Heart left ventricle (tissue), 16 donors: ENCODE results near the gene WBP1. TPM values are rescaled to one million over a fixed set of nuclear protein-coding genes. Genes with fewer than 3 reads are reported as not detected.
A peak's percentile ranks its signal among the peaks of the same experiment; 100 is the strongest.

Source experiments
- ATAC-seq, 4 donors: fragments of 200-7000 bp; cut with Tn5 transposase; one replicate each; pipeline ENCODE4 v1.9.1; 2020 to 2022; ENCODE audit warnings: moderate library complexity in 4 of 4, mild to moderate bottlenecking in 3 of 4, moderate number of reproducible peaks in 1 of 4
- DNase-seq, 5 donors: peaks; one replicate each; pipeline ENCODE4 v3.0.0-alpha.2; 2020
- H3K27ac ChIP-seq, 12 donors: fragments of 200-600 bp; sonication (generic) in 4 of 12; one replicate each; pipeline versions ENCODE4 v1.5.0 to v1.8.0; 2016 to 2022; ENCODE audit warnings: mild to moderate bottlenecking in 2 of 12
- H3K27me3 ChIP-seq, 9 donors: fragments of 200-600 bp; sonication (generic) in 2 of 9; one replicate each; pipeline versions ENCODE4 v1.5.1 to v1.8.0; 2016 to 2022; ENCODE audit warnings: mild to moderate bottlenecking in 3 of 9
- H3K36me3 ChIP-seq, 9 donors: fragments of 200-600 bp; sonication (generic) in 2 of 9; one replicate each; pipeline versions ENCODE4 v1.5.0 to v1.8.0; 2018 to 2022; ENCODE audit warnings: mild to moderate bottlenecking in 2 of 9
- H3K4me1 ChIP-seq, 12 donors: fragments of 200-600 bp; sonication (generic) in 4 of 12; one replicate each; pipeline versions ENCODE4 v1.5.0 to v1.8.0; 2016 to 2022; ENCODE audit warnings: mild to moderate bottlenecking in 3 of 12
- H3K4me3 ChIP-seq, 12 donors: fragments of 200-600 bp; sonication (generic) in 4 of 12; one replicate each; pipeline versions ENCODE4 v1.5.0 to v1.8.0; 2017 to 2022; ENCODE audit warnings: mild to moderate bottlenecking in 9 of 12, moderate library complexity in 4 of 12
- H3K9me3 ChIP-seq, 12 donors: fragments of 200-600 bp; sonication (generic) in 4 of 12; one replicate each; pipeline versions ENCODE4 v1.5.0 to v1.8.0; 2016 to 2022; ENCODE audit warnings: mild to moderate bottlenecking in 1 of 12
- POLR2A ChIP-seq, 2 donors: fragments of 450-650 bp; IDR thresholded peaks; one replicate each; pipeline ENCODE4 v1.6.1; 2017; ENCODE audit warnings: antibody characterized with exemption in 2 of 2, mild to moderate bottlenecking in 2 of 2, moderate library complexity in 2 of 2
- WGBS, 4 donors: extraction: QIAGEN DNeasy Blood & Tissue Kit in 2 of 4; methylation state at CpG; one replicate each; pipeline versions ENCODE4 v1.1.5 to v1.1.7; 2013 to 2018; 5-methylcytosine and 5-hydroxymethylcytosine counted together
- intact Hi-C, 10 donors: fragments of 100-400 bp; cut with DNase I; formaldehyde crosslinking; loops; one replicate each; pipeline versions ENCODE4 v1.11.1 to v1.14.2; 2022
- polyA plus RNA-seq, 2 donors: library from polyadenylated mRNA; stranded (reverse); fragments of 200-250 nt; gene quantifications; one replicate each; pipeline ENCODE4 v1.2.3, GENCODE V29; 2013
- total RNA-seq, 9 donors: library from RNA; depleted of rRNA in 2 of 9; stranded (reverse); fragments of >200 nt in 2 of 9; fragmentation: NEBNext Ultra II Directional in 3 of 9; extraction: Animal tissue kit (Norgen Biotek cat#: 25700) in 3 of 9; gene quantifications; one replicate each; pipeline versions ENCODE4 v1.1.0 to v1.2.4, GENCODE V29; 2016 to 2023
- TF ChIP-seq, protein P1 (sequence below), 12 donors: fragments of 200-600 bp; sonication (generic) in 4 of 12; IDR thresholded peaks; one replicate each; pipeline versions ENCODE4 v1.5.0 to v1.8.0; 2018 to 2022; ENCODE audit warnings: antibody characterized with exemption in 12 of 12, mild to moderate bottlenecking in 5 of 12
- donor health status: ischemic (EF 13 %, LVEDD 7.1; RV severe dilation, severe dysfunction).
- donor health status: healthy with polysubstance abuse.
- donor health status: DM: no; HTN: yes; CAD: no.
- donor health status: DM: no; HTN: no; CAD: no.
- donor health status: ischemic (EF 25% LVEDD 6.9; RV normal size, moderate dysfunction).
- donor health status: ischemic (EF 25% LVEDD 5.7; RV mildly dilated, moderate dysfunction).
- donor health status: healthy.
- donor health status: DM: yes; HTN: yes; CAD: no.
- donor health status: ischemic (EF 35%, LVEDD 5.7; RV mildly dilated, moderate dysfunction).
- donor health status: nonischemic (EF 11% LVEDD 7.7; RV severe dilation, severe dysfunction).
- donor health status: DM: yes; HTN: yes; CAD: no.
- donor health status: PGD.
- donor health status: ischemic (EF 29% LVEDD 5.4; RV normal size, mild dysfunction).
- donor health status: nonischemic (EF 23%, LVEDD 6.1; RV moderate dilation, normal function).

The WBP1 gene
- total and polyA plus RNA-seq, 11 donors: 29.0 to 58.4 (median 42.4) TPM

DNA sequence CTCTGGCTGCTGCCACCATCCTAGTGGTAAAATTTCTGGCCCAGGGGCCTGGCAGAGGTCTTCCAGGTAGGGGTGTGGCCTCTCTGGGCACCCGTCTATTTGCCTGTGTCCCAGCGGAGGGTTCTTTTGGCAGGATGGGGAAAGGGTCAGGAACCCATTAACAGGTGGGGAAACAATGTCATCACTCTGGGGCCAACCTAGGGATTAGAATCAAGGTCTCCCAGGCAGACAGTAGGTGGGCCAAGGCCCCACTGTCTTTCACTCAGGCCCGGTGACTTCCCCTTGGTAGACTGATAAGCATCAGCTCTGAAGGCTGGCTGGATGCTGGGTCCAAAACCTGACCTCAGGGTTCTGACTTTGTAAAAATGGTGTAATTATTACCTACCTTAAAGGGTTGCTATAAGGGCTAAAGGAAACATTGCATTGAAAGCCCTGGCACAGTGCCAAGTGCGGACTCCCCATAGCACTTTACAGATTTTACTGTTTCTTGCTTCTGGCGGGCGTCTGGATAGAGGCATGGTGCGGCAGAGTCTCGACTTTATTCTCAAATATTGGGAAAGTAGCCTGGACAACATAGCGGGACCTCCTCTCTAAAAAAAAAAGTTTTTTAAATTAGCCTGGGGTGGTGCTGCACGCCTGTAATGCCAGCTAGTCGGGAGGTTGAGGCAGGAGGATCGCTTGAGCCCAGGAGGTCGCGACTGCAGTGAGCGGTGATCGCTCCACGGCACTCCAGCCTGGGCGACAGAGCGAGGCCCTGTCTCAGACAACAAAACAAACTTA is 38.9 kb downstream of the WBP1 start:
- no peak for TF ChIP-seq POLR2A (IDR thresholded peaks at IDR 0.05)
- TF ChIP-seq, protein P1, sequence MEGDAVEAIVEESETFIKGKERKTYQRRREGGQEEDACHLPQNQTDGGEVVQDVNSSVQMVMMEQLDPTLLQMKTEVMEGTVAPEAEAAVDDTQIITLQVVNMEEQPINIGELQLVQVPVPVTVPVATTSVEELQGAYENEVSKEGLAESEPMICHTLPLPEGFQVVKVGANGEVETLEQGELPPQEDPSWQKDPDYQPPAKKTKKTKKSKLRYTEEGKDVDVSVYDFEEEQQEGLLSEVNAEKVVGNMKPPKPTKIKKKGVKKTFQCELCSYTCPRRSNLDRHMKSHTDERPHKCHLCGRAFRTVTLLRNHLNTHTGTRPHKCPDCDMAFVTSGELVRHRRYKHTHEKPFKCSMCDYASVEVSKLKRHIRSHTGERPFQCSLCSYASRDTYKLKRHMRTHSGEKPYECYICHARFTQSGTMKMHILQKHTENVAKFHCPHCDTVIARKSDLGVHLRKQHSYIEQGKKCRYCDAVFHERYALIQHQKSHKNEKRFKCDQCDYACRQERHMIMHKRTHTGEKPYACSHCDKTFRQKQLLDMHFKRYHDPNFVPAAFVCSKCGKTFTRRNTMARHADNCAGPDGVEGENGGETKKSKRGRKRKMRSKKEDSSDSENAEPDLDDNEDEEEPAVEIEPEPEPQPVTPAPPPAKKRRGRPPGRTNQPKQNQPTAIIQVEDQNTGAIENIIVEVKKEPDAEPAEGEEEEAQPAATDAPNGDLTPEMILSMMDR (IDR thresholded peaks at IDR 0.05): no peak
- Histone ChIP-seq H3K27me3 (peaks cover 21 to 55% (median 35%) of the 10 kb centered on the region in 9 donors), H3K4me1 (peaks cover 5 to 35% (median 28%) of the 10 kb centered on the region in 12 donors), H3K4me3 (peak overlapping the region in 8 of 12 donors; percentile 11 to 61 (median 36)), H3K9me3 (no peaks in the 10 kb centered on the region), H3K27ac (no peak overlapping the region), H3K36me3 (peaks cover 0 to 24% (median 23%) of the 10 kb centered on the region in 9 donors)
- WGBS, 4 donors: 42 to 52% (median 42%) methylated on average over 17 to 19 of the region's 19 CpGs
- intact Hi-C loops: no loop called here
- DNase-seq: no peak
- no peak for ATAC-seq

DNA sequence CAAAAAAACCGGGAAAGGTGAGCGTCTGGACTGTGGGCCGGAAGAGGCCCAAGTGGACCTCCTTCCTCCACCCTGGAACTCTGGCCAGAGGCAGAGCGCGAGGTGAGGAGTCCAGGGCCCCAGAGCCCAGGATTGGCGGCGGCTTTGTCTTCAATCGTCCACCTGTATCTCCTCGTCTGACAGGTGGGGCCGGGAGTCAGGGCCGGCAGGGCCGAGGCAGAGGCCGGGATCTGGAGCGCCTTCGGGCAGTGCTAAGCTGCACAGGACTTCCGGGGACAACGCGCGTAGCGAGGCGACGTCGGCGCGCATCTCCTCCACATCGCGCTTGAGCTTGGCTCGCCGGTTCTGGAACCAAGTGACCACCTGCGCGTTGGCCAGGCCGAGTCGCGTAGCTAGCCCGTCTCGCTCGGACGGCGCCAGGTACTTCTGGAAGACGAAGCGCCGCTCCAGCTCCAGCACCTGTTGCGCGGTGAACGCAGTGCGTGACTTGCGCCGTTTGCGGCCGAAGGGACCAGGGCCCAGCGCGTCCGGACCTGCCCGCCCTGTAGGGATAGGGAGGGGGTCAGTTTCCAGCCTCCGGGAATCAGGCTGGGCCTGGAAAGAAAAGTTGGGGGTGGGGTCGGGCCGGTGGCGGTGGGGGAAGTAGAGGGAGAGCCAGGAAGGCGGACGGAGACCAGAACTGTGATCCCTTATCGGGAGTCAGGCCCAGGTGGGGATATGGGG is 39.7 kb downstream of the WBP1 start:
- TF ChIP-seq, protein P1 (IDR thresholded peaks at IDR 0.05): no peak
- no peak for TF ChIP-seq POLR2A (IDR thresholded peaks at IDR 0.05)
- peaks cover 0 to 16% (median 15%) of the 10 kb centered on the region in 9 donors for H3K36me3 ChIP-seq
- WGBS, 4 donors: 2 to 6% (median 2%) methylated on average over 24 to 61 of the region's 61 CpGs
- no peak overlapping the region for H3K27ac ChIP-seq
- no peaks in the 10 kb centered on the region for H3K9me3 ChIP-seq
- DNase-seq: peak in 2 of 5 donors; percentile 30 to 67
- H3K27me3 ChIP-seq: peaks cover 21 to 63% (median 35%) of the 10 kb centered on the region in 9 donors
- intact Hi-C loops: no loop called here
- peak in 1 of 4 donors; percentile 4 for ATAC-seq
- H3K4me3 ChIP-seq: peak overlapping the region; percentile 9 to 61 (median 25)
- H3K4me1 ChIP-seq: peaks cover 5 to 38% (median 32%) of the 10 kb centered on the region in 12 donors

DNA sequence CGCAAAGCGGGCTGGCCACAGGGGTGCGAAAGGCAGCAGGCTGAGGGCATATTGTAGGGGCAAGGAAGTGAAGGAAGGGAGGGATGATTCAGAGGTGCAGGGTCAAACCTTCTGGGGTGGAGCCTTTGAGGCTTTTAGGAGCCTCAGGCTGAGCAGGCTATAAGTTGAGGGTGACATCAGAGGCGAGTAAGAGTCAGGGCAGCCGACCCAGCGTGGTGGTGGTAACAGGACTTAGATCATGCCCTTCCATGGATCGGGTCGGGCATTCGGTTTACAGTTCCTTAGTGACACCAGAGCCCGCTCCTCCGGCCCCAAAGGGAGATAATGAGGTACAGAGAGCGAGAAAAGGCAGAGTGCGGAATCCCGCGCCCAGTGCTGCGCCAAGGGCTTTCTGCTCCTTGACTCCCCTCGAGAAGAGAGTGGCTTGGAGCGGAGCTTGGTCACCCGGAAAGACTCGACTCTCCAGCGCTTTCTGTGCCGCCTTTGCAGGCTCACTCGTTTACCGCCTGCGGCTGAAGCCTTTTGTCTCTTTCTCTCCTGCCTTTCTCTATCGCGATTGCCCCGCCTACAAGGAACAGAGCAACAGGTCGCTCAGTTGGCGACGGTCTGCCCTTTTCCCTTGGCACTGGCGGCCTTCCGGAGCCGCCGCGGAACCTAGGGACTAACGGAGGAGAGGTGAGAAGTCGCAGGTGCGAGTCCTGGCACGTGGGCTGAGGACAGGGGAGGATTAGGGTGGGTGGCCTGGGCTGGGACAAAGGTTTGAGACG is 40.4 kb downstream of the WBP1 start:
- TF ChIP-seq POLR2A (IDR thresholded peaks at IDR 0.05): no peak
- TF ChIP-seq, protein P1 (IDR thresholded peaks at IDR 0.05): no peak
- intact Hi-C loops: no loop called here

More for the DNA sequence above, 40.4 kb downstream of the WBP1 start:
- H3K36me3 ChIP-seq: peaks cover 0 to 9% (median 8%) of the 10 kb centered on the region in 9 donors
- H3K4me1 ChIP-seq: peaks cover 5 to 44% (median 32%) of the 10 kb centered on the region in 12 donors
- 1 to 3% (median 2%) methylated on average over 41 of the region's 41 CpGs for WGBS, 4 donors
- H3K27me3 ChIP-seq: peaks cover 21 to 65% (median 35%) of the 10 kb centered on the region in 9 donors
- H3K27ac ChIP-seq: no peak overlapping the region
- ATAC-seq: no peak
- no peak for DNase-seq
- peak overlapping the region; percentile 9 to 61 (median 25) for H3K4me3 ChIP-seq
- no peaks in the 10 kb centered on the region for H3K9me3 ChIP-seq
